RWPE2 (cell line): ENCODE results near the gene SERPIND1.
"Not testable (repeated sequence)": the region's sequence is repeated elsewhere in the genome, so short reads cannot be mapped to it uniquely, and the experiment has no call there.

Source experiments
- ATAC-seq: fragments of 200-7000 bp; cut with Tn5 transposase; 3 replicates; pipeline ENCODE4 v1.9.1; 2021; ENCODE audit warnings: low read depth
- DNase-seq: peaks from one replicate; pipeline ENCODE4 v3.0.0-alpha.2; 2020; ENCODE audit warnings: low spot score
- H3K27ac ChIP-seq: fragments of 450-650 bp; 2 replicates; pipeline ENCODE4 v1.5.1; 2017; ENCODE audit warnings: mild to moderate bottlenecking; ENCODE audit not compliant: poor library complexity, severe bottlenecking
- H3K27me3 ChIP-seq: fragments of 250-450 bp; sonication (Bioruptor Pico); 2 replicates; pipeline ENCODE4 v1.5.1; 2021; ENCODE audit warnings: mild to moderate bottlenecking, moderate library complexity; ENCODE audit not compliant: insufficient read depth, poor library complexity, severe bottlenecking
- H3K36me3 ChIP-seq: fragments of 250-450 bp; sonication (Bioruptor Pico); 2 replicates; pipeline ENCODE4 v1.5.1; 2020; ENCODE audit warnings: low read depth, mild to moderate bottlenecking, moderate library complexity
- H3K4me1 ChIP-seq: fragments of 250-450 bp; sonication (Bioruptor Pico); 2 replicates; pipeline ENCODE4 v1.5.1; 2021; ENCODE audit warnings: mild to moderate bottlenecking, moderate library complexity; ENCODE audit not compliant: insufficient read depth, poor library complexity, severe bottlenecking
- H3K4me3 ChIP-seq: fragments of 250-450 bp; sonication (Bioruptor Pico); 2 replicates; pipeline ENCODE4 v1.5.1; 2021; ENCODE audit warnings: mild to moderate bottlenecking, moderate library complexity; ENCODE audit not compliant: severe bottlenecking
- H3K9me3 ChIP-seq: fragments of 250-450 bp; sonication (Bioruptor Pico); 2 replicates; pipeline ENCODE4 v1.5.1; 2021; ENCODE audit warnings: mild to moderate bottlenecking, moderate library complexity; ENCODE audit not compliant: severe bottlenecking
- CTCF ChIP-seq: fragments of 450-650 bp; IDR thresholded peaks from one replicate; pipeline ENCODE4 v1.5.1; 2017; ENCODE audit warnings: mild to moderate bottlenecking, moderate library complexity; ENCODE audit not compliant: poor library complexity, severe bottlenecking

Gene SERPIND1

GRCh38 chr22:20728523-20729190 is 45.3 kb upstream of the SERPIND1 start:
- H3K27me3 ChIP-seq, result no peaks in the 10 kb centered on the region
- H3K4me1 ChIP-seq, result no peaks in the 10 kb centered on the region
- TF ChIP-seq CTCF, result no peak
- peaks cover 5% of the 10 kb centered on the region for H3K9me3 ChIP-seq
- H3K27ac ChIP-seq, result no peak overlapping the region
- DNase-seq, result no peak
- ATAC-seq, result no peak
- H3K36me3 ChIP-seq, result peaks cover 5% of the 10 kb centered on the region; the same call in 1 of the 2 replicates
- no peak overlapping the region for H3K4me3 ChIP-seq

- ATAC-seq (no peak), DNase-seq (no peak)
- Histone ChIP-seq H3K36me3 (peaks cover 5% of the 10 kb centered on the region; the same call in 1 of the 2 replicates), H3K9me3 (peaks cover 5% of the 10 kb centered on the region), H3K27ac (no peak overlapping the region), H3K4me1 (no peaks in the 10 kb centered on the region), H3K4me3 (no peak overlapping the region), H3K27me3 (no peaks in the 10 kb centered on the region)
- no peak for TF ChIP-seq CTCF
Measured at GRCh38 chr22:20729194-20729593, 44.7 kb upstream of the SERPIND1 start.

GRCh38 chr22:20732431-20732830 is 41.5 kb upstream of the SERPIND1 start:
- not testable (repeated sequence) for H3K9me3 ChIP-seq, H3K4me3 ChIP-seq, H3K4me1 ChIP-seq, DNase-seq, H3K36me3 ChIP-seq, H3K27ac ChIP-seq, ATAC-seq, H3K27me3 ChIP-seq

- not testable (repeated sequence) for H3K4me3 ChIP-seq, H3K27me3 ChIP-seq, H3K36me3 ChIP-seq, H3K4me1 ChIP-seq, H3K27ac ChIP-seq, DNase-seq, H3K9me3 ChIP-seq, ATAC-seq
Measured at GRCh38 chr22:20735356-20736162, 38.4 kb upstream of the SERPIND1 start.

GRCh38 chr22:20736891-20737290 is 37.0 kb upstream of the SERPIND1 start:
- not testable (repeated sequence) for H3K27ac ChIP-seq, H3K4me3 ChIP-seq, H3K9me3 ChIP-seq, DNase-seq, H3K4me1 ChIP-seq, ATAC-seq, H3K27me3 ChIP-seq
- peaks cover 12% of the 10 kb centered on the region for H3K36me3 ChIP-seq

GRCh38 chr22:20738394-20739089 is 35.4 kb upstream of the SERPIND1 start:
- no peak overlapping the region for H3K4me3 ChIP-seq
- DNase-seq (no peak), ATAC-seq (no peak)
- no peaks in the 10 kb centered on the region for H3K4me1 ChIP-seq
- peaks cover 2% of the 10 kb centered on the region for H3K9me3 ChIP-seq
- H3K27ac ChIP-seq, result no peak overlapping the region
- no peaks in the 10 kb centered on the region for H3K27me3 ChIP-seq
- no peak for TF ChIP-seq CTCF
- peaks cover 17% of the 10 kb centered on the region for H3K36me3 ChIP-seq
